ENCODE measurements around the gene MSH5. TPM values are rescaled to one million over a fixed set of nuclear protein-coding genes. Genes with fewer than 3 reads are reported as not detected.

Gene MSH5
- total RNA-seq, 1 experiment from 2014 or later, result 20.9 TPM

DNA sequence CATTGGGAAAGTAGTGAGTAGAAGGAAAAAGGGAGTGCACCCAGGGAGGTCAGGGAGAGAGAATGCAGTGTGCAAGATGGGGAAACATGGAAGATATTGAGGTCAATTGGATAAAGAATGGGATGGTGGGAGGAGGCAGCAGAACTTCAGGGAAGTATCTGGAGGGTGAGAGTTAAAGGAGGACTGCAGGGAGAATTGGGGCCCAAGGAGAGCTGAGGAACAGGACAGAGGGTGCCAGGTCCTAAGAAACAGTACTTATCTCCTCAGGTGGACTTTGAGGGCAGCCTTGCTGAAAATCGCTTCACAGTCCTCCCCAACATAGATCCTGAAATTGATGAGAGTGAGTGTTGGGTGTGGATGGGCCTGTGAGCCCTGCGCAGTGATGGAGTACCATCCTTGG is 18.5 kb downstream of the MSH5 start:
- no peak for DNase-seq (ENCODE audit: low spot score)

DNA sequence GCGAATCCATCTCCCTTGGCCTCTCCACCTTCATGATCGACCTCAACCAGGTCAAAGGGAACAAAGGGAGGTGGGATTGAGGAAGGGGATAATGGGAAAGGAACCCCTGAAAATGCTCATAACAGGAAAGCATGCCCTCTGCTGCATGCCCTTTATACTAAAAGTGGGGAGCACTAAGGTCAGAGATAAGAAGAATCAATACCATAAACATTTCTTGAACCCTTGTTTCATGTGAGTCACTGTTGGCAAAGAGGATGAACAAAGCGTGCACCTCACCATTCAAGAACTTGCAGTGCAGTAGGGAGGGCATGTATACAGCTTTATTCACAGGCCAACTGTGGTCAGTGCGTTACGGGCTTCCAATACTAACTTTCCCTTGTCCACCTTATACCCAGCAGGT is 21.0 kb downstream of the MSH5 start:
- DNase-seq (ENCODE audit: low spot score), result no peak

DNA sequence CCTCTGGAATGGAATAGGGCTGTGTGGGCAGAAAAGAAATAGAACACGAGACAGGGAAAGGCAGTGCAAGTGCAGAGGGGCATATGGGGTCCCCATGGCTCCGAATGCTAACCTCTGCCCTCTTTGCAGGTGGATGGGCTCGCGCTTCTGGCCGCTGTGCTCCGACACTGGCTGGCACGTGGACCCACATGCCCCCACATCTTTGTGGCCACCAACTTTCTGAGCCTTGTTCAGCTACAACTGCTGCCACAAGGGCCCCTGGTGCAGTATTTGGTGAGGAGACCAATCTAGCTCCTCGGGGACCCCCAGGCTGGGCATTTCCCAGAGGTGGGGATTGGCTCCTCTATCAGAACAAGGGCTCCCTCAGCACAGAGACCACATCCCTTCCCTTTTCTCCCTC is 21.5 kb downstream of the MSH5 start:
- DNase-seq (ENCODE audit: low spot score), result no peak

DNA sequence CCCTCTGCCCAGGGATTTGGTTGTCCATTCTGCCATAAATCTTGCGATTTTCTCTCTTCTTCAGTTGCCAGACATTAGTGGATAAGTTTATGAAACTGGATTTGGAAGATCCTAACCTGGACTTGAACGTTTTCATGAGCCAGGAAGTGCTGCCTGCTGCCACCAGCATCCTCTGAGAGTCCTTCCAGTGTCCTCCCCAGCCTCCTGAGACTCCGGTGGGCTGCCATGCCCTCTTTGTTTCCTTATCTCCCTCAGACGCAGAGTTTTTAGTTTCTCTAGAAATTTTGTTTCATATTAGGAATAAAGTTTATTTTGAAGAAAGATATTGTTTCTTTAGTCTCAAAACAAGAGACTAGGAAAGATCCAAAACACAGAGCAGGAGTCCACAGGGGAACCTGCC is 22.6 kb downstream of the MSH5 start, which contains the start of gene SAPCD1:
TSS of gene SAPCD1 (plus strand) at position 301 of the 400 bp plus-strand sequence. CDS start 399 bp downstream, outside the sequence.
- DNase-seq (ENCODE audit: low spot score), result no peak

DNA sequence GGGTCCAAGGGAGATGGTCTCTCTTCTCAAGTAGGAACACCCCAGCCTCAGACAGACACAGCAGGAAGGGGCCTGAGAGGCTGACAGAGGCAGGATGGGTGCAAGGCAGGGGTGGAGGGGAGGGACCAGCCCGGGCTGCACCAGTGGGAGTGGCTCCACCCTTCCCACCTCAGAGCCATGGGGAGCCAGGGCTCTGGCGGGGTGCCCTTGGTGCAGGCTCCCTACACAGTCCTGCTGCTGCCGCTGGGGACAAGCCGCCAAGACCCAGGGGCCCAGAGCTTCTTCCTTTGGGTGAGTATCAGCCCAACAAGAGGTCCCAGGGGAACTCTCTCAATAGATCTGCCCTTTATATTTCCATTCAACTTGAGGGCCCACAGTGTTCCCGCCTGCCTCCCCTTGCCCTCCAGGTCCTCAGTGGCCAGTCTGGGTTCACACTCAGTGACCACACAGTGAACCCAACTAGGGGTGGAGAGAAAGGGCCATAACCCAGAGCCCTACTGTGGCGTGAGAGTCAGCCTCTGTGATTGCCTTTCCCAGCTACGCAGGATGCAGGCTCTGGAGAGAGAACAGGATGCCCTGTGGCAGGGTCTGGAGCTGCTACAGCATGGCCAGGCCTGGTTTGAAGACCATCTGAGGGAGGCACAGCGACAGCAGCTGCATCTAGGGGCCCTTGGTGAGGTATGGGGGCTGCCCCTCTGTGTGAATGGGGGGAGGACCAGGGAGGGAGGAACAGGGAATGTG is 23.2 kb downstream of the MSH5 start:
- DNase-seq (ENCODE audit: low spot score), result no peak

DNA sequence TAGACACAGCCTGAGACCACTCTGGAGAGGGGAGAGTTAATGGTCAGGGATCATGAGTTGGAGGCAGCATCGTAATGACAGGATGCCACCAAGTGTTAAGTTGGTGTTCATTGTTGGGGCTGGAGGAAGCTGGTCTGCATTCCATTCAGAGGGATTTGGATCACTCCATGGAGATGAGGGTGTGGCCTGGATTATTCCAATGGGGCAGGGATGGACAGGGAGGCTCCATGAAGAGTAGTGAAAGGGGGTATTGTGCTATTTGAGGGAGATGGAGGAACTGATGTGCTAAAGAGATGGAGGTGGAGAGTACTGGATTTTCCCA is 23.8 kb downstream of the MSH5 start:
- peak; percentile 38 for DNase-seq (ENCODE audit: low spot score)

DNA sequence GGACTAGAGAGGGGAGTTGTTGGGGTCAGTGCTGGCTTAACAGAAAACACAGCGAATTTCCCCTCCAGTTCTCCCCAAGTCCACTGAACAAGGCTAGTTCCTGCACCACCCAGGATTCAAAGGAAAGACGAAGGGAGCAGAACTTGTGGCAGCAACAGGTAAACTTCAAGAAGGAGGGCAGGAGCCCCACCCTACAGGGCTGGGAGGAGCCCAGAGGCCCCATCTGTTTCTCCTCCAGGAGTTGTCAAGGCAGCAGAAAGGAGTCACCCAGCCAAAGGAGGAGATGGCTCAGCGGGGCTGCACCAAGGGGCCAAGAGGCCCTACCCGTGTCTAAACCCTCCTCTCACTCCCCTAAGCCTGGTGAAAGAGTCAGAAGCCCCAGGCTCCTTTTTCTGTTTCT is 24.4 kb downstream of the MSH5 start:
- DNase-seq (ENCODE audit: low spot score), result no peak

DNA sequence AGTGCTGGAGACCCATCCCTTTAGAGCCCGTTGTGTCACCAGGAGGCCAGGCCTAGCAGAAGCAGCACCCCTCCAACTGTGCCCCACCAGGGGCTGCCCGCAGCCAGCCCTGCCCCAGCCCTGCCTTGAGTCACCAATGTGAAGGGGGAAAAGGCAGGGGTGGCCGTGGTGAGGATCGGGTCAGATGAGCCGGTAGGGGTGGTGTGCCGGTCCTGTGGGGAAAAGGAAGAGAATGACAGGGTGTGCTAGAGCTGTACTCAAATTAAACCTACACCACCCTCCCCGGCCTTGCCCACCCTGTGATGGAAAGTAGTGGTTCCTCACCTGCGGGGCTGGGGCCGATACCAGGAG is 25.7 kb downstream of the MSH5 start:
- no peak for DNase-seq (ENCODE audit: low spot score)

DNA sequence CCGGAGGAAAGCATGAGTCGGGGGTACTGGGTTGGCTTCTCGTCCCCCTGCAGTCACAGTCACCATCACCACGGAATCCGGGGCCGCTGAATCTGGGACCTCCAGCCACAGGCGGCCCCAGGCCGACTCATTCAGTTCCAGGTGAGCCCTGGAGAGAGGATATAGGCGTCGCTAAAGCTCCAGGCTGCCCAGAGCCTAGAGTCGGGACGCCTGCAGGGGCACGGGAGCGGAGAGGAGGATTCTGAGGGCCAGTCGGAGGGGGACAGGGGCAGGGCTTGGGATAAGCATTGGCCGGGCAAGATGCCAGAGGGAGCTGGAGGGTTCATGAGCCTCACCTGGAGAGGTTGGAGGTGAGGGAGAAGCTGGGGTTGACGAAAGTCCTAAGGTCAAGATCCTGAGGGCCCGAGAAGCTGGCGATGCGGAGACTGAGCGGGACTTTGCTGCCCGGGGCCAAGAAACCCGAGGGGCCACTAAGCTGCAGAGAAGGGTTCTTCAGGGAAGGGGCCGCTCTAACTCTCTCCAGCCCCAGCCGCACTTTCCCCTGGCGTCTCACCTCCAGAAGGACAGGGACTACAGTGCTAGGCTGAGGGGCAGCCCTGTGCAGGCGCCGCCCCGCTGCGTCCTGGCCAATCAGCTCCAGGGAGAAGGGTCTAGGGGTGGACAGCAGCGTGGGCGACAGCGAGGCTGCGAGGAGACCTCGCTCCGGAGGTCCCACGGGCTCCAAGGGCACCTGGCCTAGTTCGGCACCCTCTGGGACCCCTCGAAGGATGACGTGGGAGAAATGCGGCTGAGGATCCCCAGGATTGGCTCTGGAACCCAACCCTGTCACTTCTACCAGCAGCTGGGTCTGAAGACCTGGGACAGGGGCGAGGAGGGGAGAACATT is 26.3 kb downstream of the MSH5 start:
- no peak for DNase-seq (ENCODE audit: low spot score)

DNA sequence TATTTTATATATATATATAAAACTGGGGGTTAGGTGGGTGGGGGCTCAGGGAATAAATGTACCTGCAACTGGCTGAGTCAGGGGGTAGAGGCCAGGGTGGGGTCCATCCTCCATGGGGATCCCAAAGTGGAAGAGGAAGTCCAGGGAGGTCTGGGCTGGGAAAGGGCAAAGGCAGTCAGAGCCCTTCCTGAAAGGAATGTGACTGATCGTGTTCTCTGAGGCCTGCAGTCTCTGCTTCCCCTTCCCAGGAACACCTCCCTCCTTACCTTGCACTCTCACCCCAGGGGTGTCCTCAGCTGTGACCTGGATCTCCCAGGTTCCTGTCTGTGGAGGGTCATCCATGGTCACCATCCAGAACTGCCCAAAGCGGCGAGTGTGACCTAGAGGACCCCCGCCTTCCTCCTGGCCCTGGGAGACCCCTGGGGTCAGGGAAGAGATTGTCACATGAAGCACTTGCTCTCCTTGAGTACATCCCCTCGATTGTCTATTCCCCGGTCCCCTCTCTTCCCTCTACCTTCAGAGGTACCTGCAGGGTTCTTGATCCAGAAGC is 27.4 kb downstream of the MSH5 start:
- DNase-seq (ENCODE audit: low spot score), result no peak

DNA sequence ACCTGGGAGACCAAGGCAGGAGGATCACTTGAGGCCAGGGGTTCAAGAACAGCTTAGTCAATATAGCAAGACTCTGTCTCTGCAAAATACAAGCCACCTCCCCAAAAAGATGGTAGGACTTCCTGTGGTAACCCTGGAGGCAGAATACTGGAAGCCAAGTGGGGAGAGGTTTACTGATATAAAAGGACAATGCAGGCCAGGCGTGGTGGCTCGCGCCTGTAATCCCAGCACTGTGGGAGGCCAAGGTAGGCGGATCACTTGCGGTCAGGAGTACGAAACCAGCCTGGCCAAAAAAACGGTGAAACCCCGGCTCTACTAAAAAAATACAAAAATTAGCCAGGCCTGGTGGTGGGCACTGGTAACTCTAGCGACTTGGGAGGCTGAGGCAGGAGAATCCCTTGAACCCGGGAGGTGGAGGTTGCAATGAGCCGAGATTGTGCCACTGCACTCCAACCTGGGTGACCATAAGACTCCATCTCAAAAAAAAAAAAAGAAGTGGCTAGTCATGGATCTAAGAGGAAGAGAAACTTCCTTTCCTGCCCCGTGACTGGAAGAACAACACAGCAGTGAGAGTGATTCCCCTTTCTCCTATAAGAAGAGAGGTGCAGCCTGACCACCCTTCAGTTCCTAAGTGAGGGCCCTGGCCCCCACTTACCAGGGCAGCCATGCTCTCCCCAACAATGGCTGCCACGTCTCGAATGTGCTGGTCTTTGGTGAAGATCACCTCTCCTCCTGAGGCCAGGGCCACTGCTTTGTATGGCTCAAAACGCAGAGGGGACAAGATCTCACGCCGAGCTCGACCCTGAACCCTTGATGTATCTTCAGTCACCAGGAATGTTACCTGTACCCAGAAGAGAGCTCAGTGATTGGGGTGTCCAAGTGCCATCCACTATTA is 28.8 kb downstream of the MSH5 start:
- DNase-seq (ENCODE audit: low spot score), result no peak

DNA sequence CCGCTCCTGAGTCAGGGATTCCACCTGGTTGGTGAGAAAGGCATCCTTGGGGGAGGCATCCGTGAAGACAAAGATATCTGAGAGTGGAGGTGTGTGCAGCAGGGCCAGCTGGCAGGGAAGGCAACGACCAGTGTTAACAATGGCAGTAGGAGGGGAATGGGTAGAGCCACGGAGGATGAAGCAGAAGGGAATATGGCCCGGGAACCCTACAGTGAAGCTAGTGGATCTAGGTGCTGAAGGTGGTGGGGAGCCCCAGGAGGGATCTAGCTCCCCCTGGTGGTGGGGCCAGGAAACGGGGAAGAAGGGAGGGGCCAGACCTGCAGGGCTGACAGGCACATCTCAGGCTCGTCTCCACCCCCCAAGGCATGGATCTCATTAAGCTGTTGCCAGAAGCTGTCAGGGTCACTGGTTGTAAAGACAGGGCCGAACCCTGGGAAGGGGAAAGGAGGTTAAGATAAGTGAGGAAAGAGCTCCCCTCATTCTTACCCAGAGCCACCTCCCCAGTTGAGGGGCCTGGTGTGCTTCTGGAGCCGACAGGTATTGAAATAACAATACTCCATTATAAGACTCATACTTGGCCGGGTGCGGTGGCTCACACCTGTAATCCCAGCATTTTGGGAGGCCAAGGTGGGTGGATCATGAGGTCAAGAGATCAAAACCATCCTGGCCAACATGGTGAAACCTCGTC is 30.0 kb downstream of the MSH5 start:
- peak; percentile 86 for DNase-seq (ENCODE audit: low spot score)

DNA sequence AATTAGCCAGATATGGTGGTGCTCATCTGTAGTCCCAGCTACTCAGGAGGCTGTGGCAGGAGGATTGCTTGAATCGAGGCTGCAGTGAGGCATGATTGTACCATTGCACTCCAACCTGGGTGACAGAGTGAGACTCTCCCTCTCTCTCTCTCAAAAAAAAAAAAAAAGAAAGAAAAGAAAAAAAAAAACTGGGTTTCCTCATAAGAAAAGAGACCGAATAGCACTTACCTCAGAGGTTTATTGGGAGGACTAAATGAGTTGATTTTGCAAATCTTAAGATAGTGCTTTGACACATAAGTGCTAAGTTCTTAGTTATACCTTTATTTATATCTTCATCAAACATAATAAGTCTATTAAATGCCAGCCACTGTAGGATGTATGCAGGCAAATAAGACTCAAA is 31.1 kb downstream of the MSH5 start:
- no peak for DNase-seq (ENCODE audit: low spot score)

DNA sequence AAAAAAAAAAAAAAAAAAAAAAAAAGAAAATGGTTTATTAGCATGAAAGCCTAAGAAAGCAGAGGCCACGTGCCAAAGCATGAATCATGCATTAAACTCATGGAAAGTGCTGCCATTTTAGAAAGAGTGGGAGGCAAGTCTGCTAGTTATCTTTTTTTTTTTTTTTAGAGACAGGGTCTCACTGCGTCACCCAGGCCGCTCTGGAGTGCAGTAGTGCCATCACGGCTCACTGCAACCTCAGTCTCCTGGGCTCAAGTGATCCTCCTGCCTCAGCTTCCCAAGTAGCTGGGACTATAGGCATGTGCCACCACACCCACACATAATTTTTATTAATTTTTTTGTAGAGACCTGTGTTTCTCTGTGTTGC is 32.2 kb downstream of the MSH5 start:
- no peak for DNase-seq (ENCODE audit: low spot score)

DNA sequence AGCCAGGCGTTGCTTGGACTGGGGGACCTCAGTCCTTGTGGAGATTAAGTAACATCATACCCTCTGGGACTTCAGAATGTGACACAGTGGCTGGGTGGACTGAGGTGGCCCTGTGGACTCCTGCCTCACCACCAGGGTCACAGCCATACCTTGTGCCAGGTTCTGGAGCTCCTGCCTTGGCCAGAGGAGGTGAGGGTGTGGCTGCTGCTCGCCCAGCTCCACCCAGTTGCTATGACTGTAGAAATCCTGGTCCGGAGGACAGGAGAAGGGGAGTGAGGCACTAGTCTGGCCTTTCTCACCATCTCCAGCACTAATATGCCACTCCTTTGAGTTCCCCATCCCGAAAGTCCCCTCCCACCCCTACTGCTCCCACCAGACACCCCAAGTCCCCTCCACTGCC is 35.4 kb downstream of the MSH5 start:
- DNase-seq (ENCODE audit: low spot score), result peak; percentile 67

DNA sequence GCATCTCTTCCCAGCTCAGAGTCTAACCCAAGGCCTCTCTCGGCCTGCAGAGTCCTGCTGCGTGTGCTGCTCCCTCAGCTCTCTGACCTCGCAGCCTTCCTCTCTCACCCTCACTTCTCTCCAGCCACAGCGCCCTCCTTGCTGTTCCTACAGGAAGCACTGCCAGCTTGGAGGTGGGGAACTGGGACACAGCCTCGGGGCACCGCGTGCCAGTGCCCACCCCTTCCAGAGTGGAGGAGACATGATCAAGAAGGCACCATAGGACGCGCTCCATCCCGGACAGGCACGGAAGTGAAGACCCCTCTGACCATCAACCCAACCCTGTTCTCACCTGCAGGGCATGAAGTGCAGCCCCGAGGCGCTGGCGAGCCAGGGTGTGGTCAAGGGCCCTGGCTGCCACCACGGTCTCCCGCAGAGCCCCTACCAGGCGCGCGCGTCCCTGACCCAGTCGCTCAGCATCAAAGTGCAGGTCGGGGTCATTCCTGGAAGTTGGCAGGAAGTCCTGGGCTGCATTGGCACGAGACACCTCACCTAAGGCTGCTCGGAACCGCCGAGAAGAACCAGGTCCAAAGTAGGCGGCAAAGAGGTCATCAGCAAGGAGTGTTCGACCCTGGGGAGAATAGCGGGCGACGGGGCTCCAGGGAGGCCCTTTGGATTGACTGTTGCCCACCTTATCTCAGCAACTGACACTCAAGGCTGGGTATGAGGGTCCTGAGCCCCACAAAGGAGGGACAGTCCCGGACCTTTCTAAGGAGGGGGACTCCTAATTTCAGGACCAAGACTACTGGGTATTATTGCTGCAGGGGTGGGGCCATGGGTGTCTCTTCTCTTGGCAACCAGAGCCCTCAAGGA is 36.1 kb downstream of the MSH5 start:
- DNase-seq (ENCODE audit: low spot score), result no peak

DNA sequence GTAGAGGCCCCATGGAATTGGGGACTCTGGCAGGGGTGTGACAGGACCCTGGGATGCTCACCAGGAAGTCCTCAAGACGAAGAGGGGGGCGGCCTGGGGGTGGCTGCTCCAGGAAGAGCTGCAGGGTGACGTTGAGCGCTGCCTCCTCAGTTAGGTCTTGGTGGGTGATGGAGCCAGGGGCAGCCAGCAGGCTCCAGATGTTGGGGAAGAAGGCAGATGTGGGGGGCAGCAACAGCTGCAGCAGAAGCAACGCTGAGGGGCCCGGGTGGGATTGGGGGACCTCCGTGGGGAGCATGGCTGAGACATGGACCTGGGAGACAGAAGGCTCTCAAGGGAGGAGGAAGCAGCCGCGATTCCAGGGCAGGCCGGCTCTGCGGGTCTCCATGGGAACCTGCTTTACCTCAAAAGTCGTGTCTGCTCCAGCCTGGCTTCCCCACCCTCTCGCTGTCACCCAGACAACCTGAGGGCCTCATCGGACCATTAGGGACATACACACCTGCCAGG is 36.7 kb downstream of the MSH5 start:
- no peak for DNase-seq (ENCODE audit: low spot score)

DNA sequence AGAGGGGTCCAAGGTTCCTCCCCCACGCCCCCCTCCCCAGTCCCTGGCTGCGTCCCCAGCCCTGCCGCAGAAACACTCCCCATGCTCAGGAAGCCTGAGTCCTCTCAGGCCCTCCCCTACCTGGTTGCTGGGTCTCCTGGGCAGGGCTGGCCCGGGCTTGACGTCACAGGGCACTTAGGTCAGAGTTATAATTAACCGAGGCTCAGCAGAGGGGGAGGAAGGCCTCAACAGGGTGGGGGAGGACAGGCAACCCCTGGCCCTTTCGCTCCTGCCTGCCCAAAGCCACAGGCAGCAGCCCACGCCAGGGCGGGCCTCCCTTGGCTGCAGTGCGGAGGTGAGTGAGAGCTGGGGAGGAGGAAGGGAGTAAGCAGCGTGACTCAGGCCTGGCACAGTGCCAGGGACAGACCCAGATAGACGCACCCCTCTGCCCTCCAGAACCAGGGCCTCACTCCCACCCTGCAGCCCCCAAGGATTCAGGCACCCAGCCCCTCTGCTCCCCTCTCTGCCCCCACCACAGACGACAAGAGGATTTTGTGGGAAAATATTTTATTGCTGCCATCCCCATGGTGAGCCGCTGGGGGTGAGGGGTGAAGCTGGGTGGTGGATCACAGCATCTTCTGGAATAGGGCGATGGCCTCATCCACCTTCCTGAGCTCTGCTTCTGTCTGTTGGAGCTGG is 37.3 kb downstream of the MSH5 start, which contains the start of gene VWA7:
TSS of gene VWA7 (minus strand) at position 340 of the 678 bp plus-strand sequence. CDS start 549 bp downstream, outside the sequence.
- DNase-seq (ENCODE audit: low spot score), result peak; percentile 94

DNA sequence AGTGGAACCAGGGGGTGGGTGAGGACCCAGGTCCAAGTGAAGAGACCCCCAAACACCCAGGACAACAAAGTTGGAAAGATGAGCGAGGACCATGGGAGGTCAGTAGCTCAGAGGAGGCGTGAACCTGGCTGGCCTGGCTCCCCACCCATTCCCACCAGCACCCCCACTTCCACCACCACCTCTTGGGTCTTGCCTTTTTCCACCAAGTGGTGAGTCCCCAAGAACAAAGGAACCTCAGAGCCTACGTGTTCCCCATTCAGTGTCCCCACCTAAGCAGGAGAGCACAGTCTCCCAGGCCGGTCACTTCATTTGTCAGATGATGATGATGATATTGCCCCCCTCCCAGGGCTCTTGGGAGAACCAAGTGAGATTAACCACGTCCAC is 37.9 kb downstream of the MSH5 start:
- no peak for DNase-seq (ENCODE audit: low spot score)

All from HT-29 (cell line).